ENCODE data around the gene AFF3. TPM values are rescaled to one million over a fixed set of nuclear protein-coding genes. Genes with fewer than 3 reads are reported as not detected.

The AFF3 gene
- total and polyA plus RNA-seq, 2 of the 8 experiments (the other 6 are each of a cell fraction or from before 2014, with no cell fraction given): 0.27 to 3.0 TPM

DNA sequence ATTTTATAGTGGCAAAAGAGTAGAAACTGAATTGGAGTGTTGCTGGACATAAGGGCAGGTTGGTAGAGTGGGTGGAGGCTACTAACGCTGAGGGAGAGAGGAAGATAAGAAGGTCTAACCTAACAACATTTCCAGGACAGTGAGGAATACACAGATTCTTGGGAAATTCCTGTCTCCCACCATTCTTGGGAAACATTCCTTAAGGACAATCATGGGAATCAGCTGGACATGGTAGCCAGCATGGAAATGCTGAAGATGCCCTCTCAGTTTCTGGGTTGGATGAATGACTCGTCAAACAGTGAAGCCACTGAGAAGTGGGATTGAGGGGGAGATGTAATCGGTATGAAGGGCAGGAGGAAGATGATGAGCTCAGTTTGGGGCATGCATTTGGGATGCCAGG is 265.4 kb downstream of the AFF3 start:
- Histone ChIP-seq H3K4ac (replicated peaks; ENCODE audit: insufficient read length, low read depth, low read length) (no peak overlapping the region), H2AK5ac (ENCODE audit: low read depth, low read length) (no peak overlapping the region), H4K91ac (replicated peaks; ENCODE audit: insufficient read length, low read length) (no peak overlapping the region), H3K18ac (ENCODE audit: extremely low read depth, low read length) (no peak overlapping the region), H3K14ac (ENCODE audit: insufficient read length) (no peak overlapping the region), H2BK20ac (ENCODE audit: low read length) (no peak overlapping the region), H2BK5ac (ENCODE audit: low read depth, low read length) (no peak overlapping the region), H2BK12ac (ENCODE audit: low read depth, low read length) (no peak overlapping the region), H4K20me1 (replicated peaks in 1 of 2; ENCODE audit: control insufficient read depth in 1 of 2, insufficient read depth in 2 of 2, low read length in 2 of 2) (peaks cover 0 to 2% of the 10 kb centered on the region in 2 experiments), H3K36me3 (ENCODE audit: control insufficient read depth in 2 of 4, insufficient read depth in 4 of 4, low read length in 3 of 4) (no peaks in the 10 kb centered on the region), H3K9me3 (ENCODE audit: insufficient read depth in 2 of 2, low read depth in 1 of 2, low read length in 1 of 2) (no peaks in the 10 kb centered on the region), H2BK120ac (replicated peaks; ENCODE audit: low read depth, low read length) (no peak overlapping the region), H2AFZ (ENCODE audit: low read length) (no peak overlapping the region), H3K79me2 (ENCODE audit: control insufficient read depth in 1 of 2, insufficient read depth in 2 of 2, low read length in 2 of 2) (no peaks in the 10 kb centered on the region), H3K23ac (ENCODE audit: insufficient read length) (no peak overlapping the region), H3K27ac (ENCODE audit: low read depth, low read length) (no peak overlapping the region), H3K9ac (replicated peaks in 1 of 4; ENCODE audit: extremely low read depth in 1 of 4, low read depth in 3 of 4, low read length in 3 of 4) (no peak overlapping the region), H3K56ac (replicated peaks; ENCODE audit: insufficient read length, low read depth, low read length) (no peak overlapping the region), H2BK15ac (ENCODE audit: low read length) (no peak overlapping the region), H3K4me3 (ENCODE audit: extremely low read depth in 1 of 4, insufficient read depth in 2 of 4, low read depth in 3 of 4, low read length in 4 of 4) (no peak overlapping the region), H3K23me2 (ENCODE audit: low read depth, low read length) (no peaks in the 10 kb centered on the region; the same call in 1 of the 2 replicates), H3K4me2 (ENCODE audit: insufficient read depth in 1 of 2, low read depth in 2 of 2, low read length in 2 of 2) (no peak overlapping the region), H3K79me1 (ENCODE audit: low read depth, low read length) (no peaks in the 10 kb centered on the region), H3K4me1 (replicated peaks in 1 of 4; ENCODE audit: control insufficient read depth in 3 of 4, insufficient read depth in 4 of 4, low read length in 3 of 4) (peaks cover 0 to 2% (median under 1%) of the 10 kb centered on the region in 4 experiments; a peak in 1 of 7 replicates), H4K5ac (ENCODE audit: insufficient read length, low read depth, low read length) (no peak overlapping the region), H4K8ac (ENCODE audit: extremely low read depth, insufficient read depth, low read length) (no peak overlapping the region), H3K27me3 (replicated peaks in 1 of 4; ENCODE audit: control insufficient read depth in 3 of 4, extremely low read depth in 1 of 4, insufficient read depth in 3 of 4, low read length in 3 of 4) (no peaks in the 10 kb centered on the region)
- ChIA-PET CTCF (ENCODE audit: partially characterized antibody) (interaction anchor here (0.6 to 2.0 kb wide), 2 partner anchors 386 to 411 kb away, joined by 3 to 6 read pairs; no protein-coding TSS in a partner anchor), POLR2A (ENCODE audit: partially characterized antibody) (no interaction called here)
- WGBS, 2 experiments (ENCODE audit: extremely low coverage in 1 of 2, insufficient coverage in 1 of 2, insufficient read length in 1 of 2, insufficient replicate concordance in 2 of 2, low coverage in 1 of 2, low lambda C conversion rate in 2 of 2, missing lambda C conversion rate in 1 of 2): 88% methylated on average over 3 of the region's 3 CpGs; no CpG with 5 or more reads in 1 of the 2 experiments
- DNase-seq (ENCODE audit: low read depth in 1 of 2, low spot score in 2 of 2): no peak
- no peak for FAIRE-seq
- TF ChIP-seq SP1 (IDR thresholded peaks at IDR 0.05; ENCODE audit: low read depth, low read length) (no peak), SIN3A (conservative IDR thresholded peaks at IDR 0.05 in 1 of 2, IDR thresholded peaks at IDR 0.05 in 1 of 2; ENCODE audit: low read depth in 1 of 2, low read length in 2 of 2) (no peak), RBBP5 (IDR thresholded peaks at IDR 0.05; ENCODE audit: borderline replicate concordance, low read depth, low read length) (no peak), SP4 (IDR thresholded peaks at IDR 0.05; ENCODE audit: low read length) (no peak), CHD2 (IDR thresholded peaks at IDR 0.05; ENCODE audit: low read length) (no peak), FOSL1 (IDR thresholded peaks at IDR 0.05; ENCODE audit: insufficient read depth, low read depth, low read length) (no peak), SIX5 (IDR thresholded peaks at IDR 0.05; ENCODE audit: low read depth, low read length) (no peak), TAF7 (optimal IDR thresholded peaks at IDR 0.05; ENCODE audit: borderline replicate concordance, low read depth, low read length) (no peak), EZH2 (IDR thresholded peaks at IDR 0.05; ENCODE audit: low read depth, low read length, severe bottlenecking) (no peak), YY1 (IDR thresholded peaks at IDR 0.05; ENCODE audit: low read depth, low read length) (no peak), KDM5A (IDR thresholded peaks at IDR 0.05; ENCODE audit: low read length) (no peak), NANOG (IDR thresholded peaks at IDR 0.05; ENCODE audit: insufficient read depth, low read depth, low read length, poor library complexity, severe bottlenecking) (no peak), CBX8 (IDR thresholded peaks at IDR 0.05; ENCODE audit: borderline replicate concordance, low read depth, low read length) (no peak), BRCA1 (IDR thresholded peaks at IDR 0.05; ENCODE audit: low read depth, low read length) (no peak), RAD21 (IDR thresholded peaks at IDR 0.05 in 1 of 2, conservative IDR thresholded peaks at IDR 0.05 in 1 of 2; ENCODE audit: low read depth in 2 of 2, low read length in 2 of 2) (no peak)
